Progenitor cell of endocrine pancreas (in vitro differentiated cells): ENCODE data around the gene SPINT3. TPM values are rescaled to one million over a fixed set of nuclear protein-coding genes. Genes with fewer than 3 reads are reported as not detected.
A peak's percentile ranks its signal among the peaks of the same experiment; 100 is the strongest.

Experiments
- DNase-seq: peaks from one replicate; pipeline ENCODE4 v3.0.0; 2021; ENCODE audit warnings: low spot score; ENCODE audit not compliant: unreplicated experiment
- H3K27ac Mint-ChIP-seq: 2 replicates; pipeline ENCODE4 v1.8.0; 2021; ENCODE audit warnings: mild to moderate bottlenecking, moderate library complexity, mixed read lengths
- H3K27me3 Mint-ChIP-seq: 2 replicates; pipeline ENCODE4 v1.8.0; 2021; ENCODE audit warnings: mixed read lengths
- H3K36me3 Mint-ChIP-seq: 2 replicates; pipeline ENCODE4 v1.8.0; 2022; ENCODE audit warnings: mixed read lengths; ENCODE audit not compliant: insufficient read depth
- H3K4me1 Mint-ChIP-seq: 2 replicates; pipeline ENCODE4 v1.8.0; 2021; ENCODE audit warnings: low read depth, mixed read lengths
- H3K4me3 Mint-ChIP-seq: 2 replicates; pipeline ENCODE4 v1.8.0; 2021; ENCODE audit warnings: low read depth, mild to moderate bottlenecking, moderate library complexity, mixed read lengths
- H3K9me3 Mint-ChIP-seq: 2 replicates; pipeline ENCODE4 v1.8.0; 2021; ENCODE audit warnings: low read depth, mixed read lengths
- long read RNA-seq: library from polyadenylated mRNA; unstranded; transcript quantifications from one replicate; pipeline ENCODE4 v2.0.0, GENCODE V29; 2020
- total RNA-seq: library from RNA; stranded (reverse); gene quantifications from 2 replicates; pipeline ENCODE4 v1.2.1, GENCODE V29; 2021
- TF ChIP-seq, protein P1 (sequence below): fragments of 200-600 bp; sonication (generic); IDR thresholded peaks from one replicate; pipeline ENCODE4 v1.5.0; 2021; ENCODE audit warnings: antibody characterized with exemption, mild to moderate bottlenecking; ENCODE audit not compliant: unreplicated experiment

The SPINT3 gene
- total RNA-seq = not detected in 2 replicates
- long read RNA-seq = 0 reads

GRCh38 chr20:45515147-45515913, at the start of gene SPINT3:
Gene SPINT3, minus strand, starts transcription at chr20:45515622. Its CDS starts 14 bp downstream, at chr20:45515608.
- TF ChIP-seq, protein P1, sequence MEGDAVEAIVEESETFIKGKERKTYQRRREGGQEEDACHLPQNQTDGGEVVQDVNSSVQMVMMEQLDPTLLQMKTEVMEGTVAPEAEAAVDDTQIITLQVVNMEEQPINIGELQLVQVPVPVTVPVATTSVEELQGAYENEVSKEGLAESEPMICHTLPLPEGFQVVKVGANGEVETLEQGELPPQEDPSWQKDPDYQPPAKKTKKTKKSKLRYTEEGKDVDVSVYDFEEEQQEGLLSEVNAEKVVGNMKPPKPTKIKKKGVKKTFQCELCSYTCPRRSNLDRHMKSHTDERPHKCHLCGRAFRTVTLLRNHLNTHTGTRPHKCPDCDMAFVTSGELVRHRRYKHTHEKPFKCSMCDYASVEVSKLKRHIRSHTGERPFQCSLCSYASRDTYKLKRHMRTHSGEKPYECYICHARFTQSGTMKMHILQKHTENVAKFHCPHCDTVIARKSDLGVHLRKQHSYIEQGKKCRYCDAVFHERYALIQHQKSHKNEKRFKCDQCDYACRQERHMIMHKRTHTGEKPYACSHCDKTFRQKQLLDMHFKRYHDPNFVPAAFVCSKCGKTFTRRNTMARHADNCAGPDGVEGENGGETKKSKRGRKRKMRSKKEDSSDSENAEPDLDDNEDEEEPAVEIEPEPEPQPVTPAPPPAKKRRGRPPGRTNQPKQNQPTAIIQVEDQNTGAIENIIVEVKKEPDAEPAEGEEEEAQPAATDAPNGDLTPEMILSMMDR = no peak
- H3K36me3 Mint-ChIP-seq = no peaks in the 10 kb centered on the region
- no peaks in the 10 kb centered on the region for H3K4me1 Mint-ChIP-seq
- no peak for DNase-seq
- no peaks in the 10 kb centered on the region for H3K9me3 Mint-ChIP-seq
- H3K27me3 Mint-ChIP-seq = peaks cover 47% of the 10 kb centered on the region
- H3K27ac Mint-ChIP-seq = no peak within 1 kb of the TSS
- no peak within 1 kb of the TSS for H3K4me3 Mint-ChIP-seq

DNA sequence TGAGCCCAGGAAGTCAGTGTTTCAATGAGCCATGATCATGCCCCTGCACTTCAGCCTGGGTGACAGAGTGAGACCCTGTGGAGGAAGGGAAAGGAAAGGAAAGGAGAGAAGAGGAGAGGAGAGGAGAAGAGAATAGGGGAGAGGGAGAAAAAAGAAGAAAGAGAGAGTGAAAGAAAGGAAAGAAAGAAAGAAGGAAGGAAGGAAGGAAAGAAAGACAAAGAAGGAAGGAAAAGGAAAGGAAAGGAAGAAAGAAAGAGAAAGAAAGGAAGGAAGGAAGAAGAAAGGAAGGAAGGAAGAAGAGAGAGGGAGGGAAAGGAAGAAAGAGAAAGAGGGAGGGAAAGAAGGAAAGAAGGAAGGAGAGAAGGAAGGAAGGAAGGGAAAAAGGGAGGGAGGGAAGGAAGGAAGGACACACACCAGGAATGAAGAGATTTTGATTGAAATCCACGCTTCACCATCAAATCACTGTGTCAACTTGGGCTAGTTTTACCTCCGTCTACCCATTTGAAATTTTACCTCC, 49.4 kb upstream of the SPINT3 start:
- no peak overlapping the region for H3K4me3 Mint-ChIP-seq
- TF ChIP-seq, protein P1 = no peak
- peaks cover 9% of the 10 kb centered on the region for H3K4me1 Mint-ChIP-seq
- H3K36me3 Mint-ChIP-seq = no peaks in the 10 kb centered on the region
- peak overlapping the region; percentile 64 for H3K27ac Mint-ChIP-seq
- DNase-seq = no peak
- no peaks in the 10 kb centered on the region for H3K9me3 Mint-ChIP-seq
- H3K27me3 Mint-ChIP-seq = peaks cover 6% of the 10 kb centered on the region

DNA sequence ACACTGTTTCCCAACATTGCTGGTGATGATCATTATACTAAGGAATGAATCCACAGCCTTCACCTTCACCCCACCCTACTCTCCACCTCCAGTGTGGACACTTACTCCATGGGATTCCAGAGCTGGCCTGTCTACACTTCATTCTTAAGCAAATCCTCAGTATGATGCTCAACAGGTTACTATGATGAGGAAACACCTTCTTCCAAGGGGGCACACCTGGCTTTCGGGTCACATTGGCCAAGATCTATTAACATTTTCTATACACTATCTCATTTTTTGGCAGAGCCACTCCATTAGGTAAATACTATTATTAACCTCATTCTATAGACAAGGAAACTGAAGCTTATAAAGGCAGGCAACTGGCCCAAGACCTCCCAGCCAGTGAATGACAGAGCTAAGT, 39.8 kb upstream of the SPINT3 start:
- H3K4me1 Mint-ChIP-seq = no peaks in the 10 kb centered on the region
- DNase-seq = no peak
- H3K9me3 Mint-ChIP-seq = peaks cover 3% of the 10 kb centered on the region
- no peak overlapping the region for H3K27ac Mint-ChIP-seq
- TF ChIP-seq, protein P1 = no peak
- no peaks in the 10 kb centered on the region for H3K36me3 Mint-ChIP-seq
- H3K27me3 Mint-ChIP-seq = peaks cover 2% of the 10 kb centered on the region
- H3K4me3 Mint-ChIP-seq = no peak overlapping the region

DNA sequence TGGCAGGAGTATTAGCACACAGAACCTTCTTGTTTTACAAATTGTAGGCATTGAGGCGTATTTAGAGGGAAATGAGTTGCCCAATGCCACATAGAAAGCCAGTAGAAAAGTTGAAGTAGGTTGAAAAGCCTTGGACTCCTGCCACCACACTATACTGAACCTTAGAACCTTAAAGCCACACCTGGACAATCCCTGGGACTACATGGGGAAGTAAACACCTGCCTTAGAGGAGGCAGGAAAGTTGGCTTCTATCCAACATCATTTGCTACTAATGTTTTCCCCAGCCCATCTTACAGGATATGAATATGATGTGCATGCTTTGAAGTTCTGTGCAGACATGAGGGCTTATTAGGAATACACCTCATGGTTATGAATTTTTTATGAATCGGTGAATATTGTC, 37.0 kb upstream of the SPINT3 start:
- no peaks in the 10 kb centered on the region for H3K4me1 Mint-ChIP-seq
- TF ChIP-seq, protein P1 = no peak
- DNase-seq = no peak
- no peak overlapping the region for H3K27ac Mint-ChIP-seq
- H3K36me3 Mint-ChIP-seq = no peaks in the 10 kb centered on the region
- no peak overlapping the region for H3K4me3 Mint-ChIP-seq
- H3K27me3 Mint-ChIP-seq = peaks cover 4% of the 10 kb centered on the region
- peaks cover 3% of the 10 kb centered on the region for H3K9me3 Mint-ChIP-seq

DNA sequence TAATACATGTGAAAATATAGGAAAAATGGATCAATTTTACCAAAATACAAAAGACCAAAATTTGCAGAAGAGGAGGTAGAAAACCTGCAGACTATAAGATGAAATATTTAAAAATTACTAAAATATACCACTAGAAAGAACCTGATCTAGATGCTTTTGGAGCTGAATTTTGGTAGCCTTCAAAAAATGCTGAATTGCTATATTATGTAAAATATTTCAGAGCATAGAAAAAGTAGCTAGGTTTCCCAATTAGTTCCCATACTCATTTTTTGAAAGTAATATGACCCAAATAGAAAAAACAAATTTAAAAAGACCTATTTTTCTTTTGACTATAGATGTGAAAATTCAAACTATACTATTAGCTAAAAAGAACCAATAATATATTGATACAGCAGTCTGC, 35.3 kb upstream of the SPINT3 start:
- Mint-ChIP-seq H3K4me3 (no peak overlapping the region), H3K36me3 (no peaks in the 10 kb centered on the region), H3K4me1 (no peaks in the 10 kb centered on the region), H3K9me3 (peaks cover 3% of the 10 kb centered on the region), H3K27me3 (peaks cover 9% of the 10 kb centered on the region), H3K27ac (no peak overlapping the region)
- DNase-seq = no peak
- TF ChIP-seq, protein P1 = no peak
